Measurements from ENCODE around the gene PDE6A. TPM values are rescaled to one million over a fixed set of nuclear protein-coding genes. Genes with fewer than 3 reads are reported as not detected.

PDE6A gene
- total RNA-seq, 1 experiment from 2014 or later = not detected

GRCh38 chr5:149913436-149914419 is 30.9 kb downstream of the PDE6A start:
- no peak overlapping the region for H2AFZ ChIP-seq (ENCODE audit: low read length)
- H3K18ac ChIP-seq (ENCODE audit: insufficient read length, low read depth, low read length) = no peak overlapping the region
- H3K27ac ChIP-seq (ENCODE audit: insufficient read length, low read depth, low read length) = no peak overlapping the region
- H4K5ac ChIP-seq (ENCODE audit: insufficient read length, low read depth, low read length) = no peak overlapping the region
- no peaks in the 10 kb centered on the region for H3K79me1 ChIP-seq (ENCODE audit: insufficient read depth, low read depth, low read length, poor library complexity, severe bottlenecking)
- Mint-ChIP-seq H3K36me3 (ENCODE audit: insufficient read depth in 1 of 3, low read depth in 3 of 3) (no peaks in the 10 kb centered on the region), H3K4me3 (no peak overlapping the region), H3K27ac (no peak overlapping the region), H3K27me3 (ENCODE audit: low read depth) (peaks cover 1% of the 10 kb centered on the region), H3K9me3 (no peaks in the 10 kb centered on the region; a peak in 1 of 5 replicates), H3K4me1 (peaks cover 8 to 11% of the 10 kb centered on the region in 2 experiments; a peak in 3 of 4 replicates)
- TF ChIP-seq CTCF (conservative IDR thresholded peaks at IDR 0.05) = no peak
- H3K9ac ChIP-seq (ENCODE audit: extremely low read depth, insufficient read length, low read length) = no peak overlapping the region
- no peak for DNase-seq
- no peaks in the 10 kb centered on the region for H4K20me1 ChIP-seq (ENCODE audit: control insufficient read depth, insufficient read depth, insufficient read length)
- H3K4me2 ChIP-seq (ENCODE audit: insufficient read depth, insufficient read length, low read length) = no peak overlapping the region
- no peak overlapping the region for H2BK20ac ChIP-seq (ENCODE audit: low read depth, low read length, poor library complexity, severe bottlenecking)
- H3K23ac ChIP-seq (ENCODE audit: insufficient read length, low read depth, low read length) = no peak overlapping the region
- H2BK15ac ChIP-seq (ENCODE audit: low read depth, low read length) = no peak overlapping the region
- no peak overlapping the region for H3K14ac ChIP-seq (ENCODE audit: insufficient read depth, low read length)
- H2BK5ac ChIP-seq (ENCODE audit: insufficient read length, low read length) = no peak overlapping the region
- H3K23me2 ChIP-seq (ENCODE audit: insufficient read length, low read depth, low read length, poor library complexity, severe bottlenecking) = no peaks in the 10 kb centered on the region
- no peak overlapping the region for H3K56ac ChIP-seq (ENCODE audit: insufficient read length, low read depth, low read length)
- H3T11ph ChIP-seq (ENCODE audit: low read length) = no peak overlapping the region
- no peaks in the 10 kb centered on the region for H3K9me3 ChIP-seq (ENCODE audit: control insufficient read depth, low read depth, low read length)
- H4K8ac ChIP-seq (replicated peaks; ENCODE audit: insufficient read length, low read depth, low read length) = no peak overlapping the region
- no peak overlapping the region for H2AK5ac ChIP-seq (ENCODE audit: insufficient read length, low read length)
- H2BK120ac ChIP-seq (ENCODE audit: low read depth, low read length, poor library complexity, severe bottlenecking) = no peak overlapping the region
- no peaks in the 10 kb centered on the region for H3K79me2 ChIP-seq (ENCODE audit: insufficient read depth, low read length)
- WGBS (ENCODE audit: extremely low coverage, insufficient read length, low lambda C conversion rate) = no CpG with 5 or more reads among the region's 7 CpGs
- no peaks in the 10 kb centered on the region for H3K27me3 ChIP-seq (ENCODE audit: insufficient read depth, low read length)
- no peak overlapping the region for H4K91ac ChIP-seq (ENCODE audit: insufficient read length, low read depth, low read length)
- no peak overlapping the region for H3K4ac ChIP-seq (ENCODE audit: low read depth, low read length)
- no peaks in the 10 kb centered on the region; the same call in 1 of the 2 replicates for H3K4me1 ChIP-seq (ENCODE audit: insufficient read depth, low read length)
- H2BK12ac ChIP-seq (ENCODE audit: insufficient read length, low read depth, low read length) = no peak overlapping the region
